ENCODE data around the gene CRB2.

Gene CRB2

GRCh38 chr9:123344192-123344949 lies 11.6 kb upstream of the CRB2 start:
- CTCF ChIA-PET, result no interaction called here
- no peak for DNase-seq (ENCODE audit: extremely low spot score)
- POLR2A ChIA-PET, result no interaction called here
- TF ChIP-seq FOXM1 (IDR thresholded peaks at IDR 0.05; ENCODE audit: borderline replicate concordance) (no peak), FOXA1 (IDR thresholded peaks at IDR 0.05) (no peak)

- ChIA-PET CTCF (no interaction called here), POLR2A (no interaction called here)
- TF ChIP-seq FOXM1 (IDR thresholded peaks at IDR 0.05; ENCODE audit: borderline replicate concordance) (no peak), NFRKB (IDR thresholded peaks at IDR 0.05) (no peak), L3MBTL2 (conservative IDR thresholded peaks at IDR 0.05) (no peak), ARNT (IDR thresholded peaks at IDR 0.05) (no peak), HDGF (IDR thresholded peaks at IDR 0.05; ENCODE audit: borderline replicate concordance) (no peak), BHLHE40 (IDR thresholded peaks at IDR 0.05; ENCODE audit: borderline replicate concordance) (no peak)
- DNase-seq (ENCODE audit: extremely low spot score), result no peak
Observed at GRCh38 chr9:123345567-123345955, 10.4 kb upstream of the CRB2 start.

GRCh38 chr9:123346026-123346425 lies 10.0 kb upstream of the CRB2 start:
- CTCF ChIA-PET, result no interaction called here
- no peak for DNase-seq (ENCODE audit: extremely low spot score)
- POLR2A ChIA-PET, result no interaction called here
- no peak for TF ChIP-seq FOXA1 (IDR thresholded peaks at IDR 0.05)
- TF ChIP-seq ZNF384 (IDR thresholded peaks at IDR 0.05), result no peak
- no peak for TF ChIP-seq ELF4 (IDR thresholded peaks at IDR 0.05)
- TF ChIP-seq LEF1 (IDR thresholded peaks at IDR 0.05; ENCODE audit: borderline replicate concordance), result no peak
- no peak for TF ChIP-seq PKNOX1 (IDR thresholded peaks at IDR 0.05)
- TF ChIP-seq SUZ12 (IDR thresholded peaks at IDR 0.05), result no peak
- no peak for TF ChIP-seq TARDBP (IDR thresholded peaks at IDR 0.05)
- no peak for TF ChIP-seq BHLHE40 (IDR thresholded peaks at IDR 0.05; ENCODE audit: borderline replicate concordance)
- TF ChIP-seq FOXK2 (IDR thresholded peaks at IDR 0.05), result no peak
- no peak for TF ChIP-seq SP1 (IDR thresholded peaks at IDR 0.05)
- TF ChIP-seq HDGF (IDR thresholded peaks at IDR 0.05; ENCODE audit: borderline replicate concordance), result no peak

GRCh38 chr9:123346826-123347225 lies 9.2 kb upstream of the CRB2 start:
- no peak for TF ChIP-seq TARDBP (IDR thresholded peaks at IDR 0.05)
- no peak for TF ChIP-seq FOXM1 (IDR thresholded peaks at IDR 0.05; ENCODE audit: borderline replicate concordance)
- no peak for TF ChIP-seq ELF4 (IDR thresholded peaks at IDR 0.05)
- no peak for TF ChIP-seq ZNF384 (IDR thresholded peaks at IDR 0.05)
- TF ChIP-seq NFRKB (IDR thresholded peaks at IDR 0.05), result no peak
- ChIA-PET POLR2A (no interaction called here), CTCF (no interaction called here)
- no peak for DNase-seq (ENCODE audit: extremely low spot score)

GRCh38 chr9:123347289-123348060 lies 8.5 kb upstream of the CRB2 start:
- no peak for DNase-seq (ENCODE audit: extremely low spot score)
- no peak for TF ChIP-seq FOXM1 (IDR thresholded peaks at IDR 0.05; ENCODE audit: borderline replicate concordance)
- no peak for TF ChIP-seq ZNF384 (IDR thresholded peaks at IDR 0.05)
- no peak for TF ChIP-seq NFRKB (IDR thresholded peaks at IDR 0.05)
- no peak for TF ChIP-seq PKNOX1 (IDR thresholded peaks at IDR 0.05)
- TF ChIP-seq ELF4 (IDR thresholded peaks at IDR 0.05), result no peak
- TF ChIP-seq CTBP1 (IDR thresholded peaks at IDR 0.05; ENCODE audit: borderline replicate concordance), result no peak
- no peak for TF ChIP-seq FOXK2 (IDR thresholded peaks at IDR 0.05)
- no peak for TF ChIP-seq HDGF (IDR thresholded peaks at IDR 0.05; ENCODE audit: borderline replicate concordance)
- no peak for TF ChIP-seq ARNT (IDR thresholded peaks at IDR 0.05)
- no peak for TF ChIP-seq FOXA1 (IDR thresholded peaks at IDR 0.05)
- no peak for TF ChIP-seq SUZ12 (IDR thresholded peaks at IDR 0.05)
- no peak for TF ChIP-seq SP1 (IDR thresholded peaks at IDR 0.05)
- TF ChIP-seq BHLHE40 (IDR thresholded peaks at IDR 0.05; ENCODE audit: borderline replicate concordance), result no peak
- no peak for TF ChIP-seq TARDBP (IDR thresholded peaks at IDR 0.05)
- TF ChIP-seq L3MBTL2 (conservative IDR thresholded peaks at IDR 0.05), result no peak
- TF ChIP-seq LEF1 (IDR thresholded peaks at IDR 0.05; ENCODE audit: borderline replicate concordance), result no peak
- ChIA-PET CTCF (interaction anchor here (1.2 kb wide), 1 partner anchor 11 kb away, joined by 3 read pairs; no protein-coding TSS in a partner anchor), POLR2A (no interaction called here)

- no peak for DNase-seq (ENCODE audit: extremely low spot score)
- ChIA-PET CTCF (interaction anchor here (1.2 kb wide), 1 partner anchor 12 kb away, joined by 3 read pairs; no protein-coding TSS in a partner anchor), POLR2A (no interaction called here)
- TF ChIP-seq BHLHE40 (IDR thresholded peaks at IDR 0.05; ENCODE audit: borderline replicate concordance) (no peak), TARDBP (IDR thresholded peaks at IDR 0.05) (no peak), LEF1 (IDR thresholded peaks at IDR 0.05; ENCODE audit: borderline replicate concordance) (no peak), SUZ12 (IDR thresholded peaks at IDR 0.05) (no peak), ZNF384 (IDR thresholded peaks at IDR 0.05) (no peak), CTBP1 (IDR thresholded peaks at IDR 0.05; ENCODE audit: borderline replicate concordance) (no peak), FOXA1 (IDR thresholded peaks at IDR 0.05) (no peak), ELF4 (IDR thresholded peaks at IDR 0.05) (no peak), NFRKB (IDR thresholded peaks at IDR 0.05) (no peak), HDGF (IDR thresholded peaks at IDR 0.05; ENCODE audit: borderline replicate concordance) (no peak), SP1 (IDR thresholded peaks at IDR 0.05) (no peak), FOXM1 (IDR thresholded peaks at IDR 0.05; ENCODE audit: borderline replicate concordance) (no peak), FOXK2 (IDR thresholded peaks at IDR 0.05) (no peak), PKNOX1 (IDR thresholded peaks at IDR 0.05) (no peak)
Observed at GRCh38 chr9:123348317-123348992, 7.5 kb upstream of the CRB2 start.
